ENCODE measurements around the gene MARF1.
"Not testable (repeated sequence)": the region's sequence is repeated elsewhere in the genome, so short reads cannot be mapped to it uniquely, and the experiment has no call there.

The MARF1 gene

GRCh38 chr16:15621456-15621855 lies 21.5 kb downstream of the MARF1 start:
- no peak for DNase-seq

DNA sequence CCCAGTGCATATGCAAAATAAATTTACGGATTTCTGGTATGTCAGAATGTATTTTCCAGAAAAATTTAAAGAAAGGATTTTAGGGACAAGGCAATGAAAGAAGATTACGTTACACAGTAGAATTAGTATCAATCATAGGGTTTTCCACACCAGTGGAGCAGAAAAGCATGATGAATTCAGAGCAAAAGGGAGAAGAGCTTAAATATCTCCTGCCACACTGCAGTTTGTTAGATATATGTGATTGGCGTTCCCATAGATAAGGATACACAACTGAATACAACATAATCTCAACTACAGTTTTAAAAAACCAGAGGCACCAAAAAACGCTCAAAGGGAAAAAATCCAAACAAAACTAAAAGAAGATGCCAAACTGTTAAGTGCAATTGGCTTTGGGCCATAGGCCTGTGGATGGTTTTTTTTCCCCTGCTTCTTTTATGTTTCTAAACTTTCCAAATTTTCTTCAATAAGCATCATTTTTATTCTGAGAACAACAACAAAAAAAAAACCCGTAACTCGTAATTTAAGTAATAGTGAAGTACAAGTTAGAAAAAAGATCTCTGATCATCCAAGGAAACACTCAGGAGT lies 22.3 kb downstream of the MARF1 start:
- DNase-seq: no peak

- no peak for DNase-seq
Observed at GRCh38 chr16:15618392-15618791, 24.6 kb downstream of the MARF1 start.

DNA sequence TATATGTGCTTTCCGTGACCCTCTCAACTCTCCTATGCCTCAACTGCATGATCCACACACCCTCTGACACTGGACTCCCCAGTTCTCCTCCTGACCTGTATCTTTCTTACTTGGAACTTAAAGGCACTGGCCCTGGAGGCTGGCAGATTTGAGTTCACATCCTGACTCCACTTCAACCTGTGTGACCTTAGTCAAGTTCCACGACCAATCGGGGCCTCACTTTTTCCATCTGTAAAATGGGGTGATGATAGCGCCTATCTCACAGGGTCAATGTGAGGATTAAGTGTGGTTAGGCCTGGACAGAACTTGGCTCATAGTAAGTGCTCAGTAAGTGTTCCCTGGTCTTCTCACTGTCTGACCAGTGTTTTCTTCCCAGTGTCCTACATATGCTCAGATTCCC lies 25.1 kb downstream of the MARF1 start:
- no peak for DNase-seq

- DNase-seq: no peak
Observed at GRCh38 chr16:15616475-15617165, 26.3 kb downstream of the MARF1 start.

GRCh38 chr16:15616012-15616411 lies 26.9 kb downstream of the MARF1 start:
- no peak for DNase-seq

- DNase-seq: no peak
Observed at GRCh38 chr16:15613676-15614075, 29.3 kb downstream of the MARF1 start.

- no peak for DNase-seq
Observed at GRCh38 chr16:15611610-15612009, 31.3 kb downstream of the MARF1 start.

- peak in 1 of 14 donors; percentile 23 for DNase-seq
Observed at GRCh38 chr16:15610369-15610871, 32.5 kb downstream of the MARF1 start.

DNA sequence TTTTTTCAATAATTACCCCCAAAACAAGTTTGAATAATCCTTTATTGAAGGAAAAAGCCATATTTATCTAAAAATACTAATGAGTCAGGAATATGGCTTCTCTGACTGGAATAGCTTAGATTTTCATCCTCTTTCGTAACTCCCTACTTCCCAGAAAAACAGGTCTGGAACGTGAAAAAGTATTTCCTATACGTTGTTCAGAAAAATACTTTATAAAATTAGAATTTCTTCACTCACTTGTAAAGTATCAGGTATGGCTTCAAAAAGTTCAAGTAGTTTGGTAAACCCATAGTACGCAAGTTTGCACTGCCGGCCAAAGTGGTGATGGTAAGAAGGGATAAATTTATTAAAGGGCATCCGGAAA lies 33.7 kb downstream of the MARF1 start:
- DNase-seq: no peak

GRCh38 chr16:15608398-15609285 lies 34.3 kb downstream of the MARF1 start:
- DNase-seq: no peak

DNA sequence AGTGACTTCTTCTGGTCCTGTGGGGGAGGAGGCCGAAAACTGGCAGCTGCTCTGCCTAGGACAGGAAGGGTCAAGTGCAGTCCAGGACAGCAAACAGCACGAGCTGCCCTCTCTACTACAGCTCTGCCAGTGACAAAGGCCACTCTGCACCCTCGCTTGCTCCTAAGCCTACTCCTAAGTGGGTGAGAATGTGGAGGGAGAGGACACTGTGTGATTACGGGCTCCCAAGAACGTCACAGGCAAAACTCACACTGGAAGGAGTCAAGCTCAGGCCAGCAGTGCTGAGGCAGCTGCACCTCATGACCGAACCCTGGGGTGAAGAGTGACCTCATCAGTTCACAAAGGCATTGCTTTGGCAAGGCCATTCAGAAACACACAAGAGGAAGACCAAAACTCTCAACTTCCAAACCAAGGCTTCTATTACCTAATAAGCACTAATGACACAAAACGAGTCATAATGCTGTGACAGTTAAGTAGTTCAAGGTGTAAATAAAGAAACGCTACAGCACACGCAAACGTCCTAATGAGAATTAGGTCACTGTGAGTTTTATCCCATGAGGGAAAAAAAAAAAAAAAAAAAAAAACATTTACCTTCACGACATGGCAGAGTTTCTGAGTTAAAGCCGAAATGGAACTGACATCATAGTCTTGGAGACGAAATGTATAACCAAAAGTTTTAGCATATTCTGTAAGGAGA lies 35.1 kb downstream of the MARF1 start:
- peak in 7 of 14 donors; percentile 2 to 58 (median 21) for DNase-seq

DNA sequence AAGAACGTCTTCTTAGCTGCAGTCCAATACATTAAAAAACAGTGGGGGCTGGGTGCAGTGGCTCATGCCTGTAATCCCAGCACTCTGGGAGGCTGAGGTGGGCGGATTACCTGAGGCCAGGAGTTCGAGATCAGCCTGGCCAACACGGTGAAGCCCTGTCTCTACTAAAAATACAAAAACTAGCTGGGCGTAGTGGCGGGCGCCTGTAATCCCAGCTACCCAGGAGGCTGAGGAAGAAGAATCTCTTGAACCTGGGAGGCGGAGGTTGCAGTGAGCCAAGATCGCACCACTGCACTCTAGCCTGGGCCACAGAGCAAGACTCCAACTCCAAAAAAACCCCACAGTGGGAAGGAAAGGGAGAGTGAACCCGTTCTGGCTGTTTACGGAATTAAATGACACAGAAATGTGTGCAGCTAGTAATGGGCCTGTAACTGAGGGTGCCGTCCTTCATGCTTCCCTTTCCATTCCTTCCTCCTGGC lies 35.7 kb downstream of the MARF1 start:
- not testable (repeated sequence) for DNase-seq

DNA sequence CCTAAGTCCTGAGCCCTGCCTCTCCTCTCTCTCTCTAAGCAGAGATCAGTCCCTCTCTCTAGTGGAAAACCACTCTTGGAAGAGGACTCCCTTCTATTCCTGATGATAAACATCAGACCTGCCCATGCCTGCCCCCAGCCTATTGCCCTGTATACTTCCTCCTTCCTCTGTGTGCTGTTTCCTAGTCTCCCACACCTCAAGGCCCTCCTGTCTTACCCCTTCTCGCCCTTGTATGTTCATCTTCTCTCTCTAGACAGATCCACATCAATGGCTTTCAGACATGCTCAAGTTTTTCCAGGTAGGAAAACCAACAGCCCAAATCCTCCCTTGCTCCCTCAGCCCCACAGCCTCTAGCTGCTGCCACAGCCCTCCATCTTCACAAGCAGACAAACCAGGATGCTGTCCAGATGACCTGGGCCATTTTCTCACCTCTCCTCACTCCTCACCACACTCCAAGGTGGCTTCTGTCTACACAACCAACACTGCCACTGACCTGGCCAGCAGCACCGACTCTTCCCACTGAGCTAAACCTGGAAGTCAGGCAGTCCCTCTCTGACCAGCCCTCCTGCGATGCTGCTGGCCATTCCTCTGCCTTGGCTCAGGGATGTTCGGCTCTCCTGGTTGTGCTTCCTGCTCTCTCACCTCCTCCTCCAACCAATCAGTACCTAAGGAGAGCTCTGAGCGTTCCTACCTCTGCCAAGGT lies 36.3 kb downstream of the MARF1 start:
- DNase-seq: no peak

DNA sequence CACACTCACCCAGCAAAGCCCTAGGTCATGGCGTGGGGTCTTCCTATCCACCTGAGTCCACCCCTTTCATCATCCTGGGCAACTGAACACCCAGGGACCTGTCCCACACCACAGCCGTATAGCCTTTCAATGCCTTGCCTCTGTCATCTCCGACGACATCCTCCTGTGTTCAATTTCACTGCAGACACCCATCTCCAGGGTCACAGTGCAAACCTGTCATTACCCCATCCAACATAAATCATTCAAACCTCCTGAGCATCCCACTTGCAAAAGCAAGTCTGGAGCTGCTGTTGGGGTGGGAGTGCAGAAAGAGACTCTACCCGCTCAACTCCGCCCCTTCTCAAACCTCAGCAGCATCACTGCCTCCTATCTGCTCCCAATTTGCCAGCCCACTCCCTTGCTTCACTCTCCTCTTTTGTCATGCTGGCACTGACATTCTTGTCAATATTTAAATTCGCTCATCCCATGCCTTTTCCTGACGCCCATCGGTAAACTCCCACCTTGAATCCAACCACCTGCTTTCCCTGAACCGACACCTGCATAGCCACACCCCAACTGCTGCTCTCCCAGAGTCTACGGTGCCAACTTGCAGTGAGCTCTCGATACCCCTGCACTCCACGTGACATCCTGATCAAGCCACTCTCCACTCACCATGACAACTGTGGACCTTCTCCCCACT lies 37.0 kb downstream of the MARF1 start:
- no peak for DNase-seq

- DNase-seq: peak in 5 of 14 donors; percentile 4 to 30 (median 18)
Observed at GRCh38 chr16:15604460-15605440, 38.2 kb downstream of the MARF1 start.

DNA sequence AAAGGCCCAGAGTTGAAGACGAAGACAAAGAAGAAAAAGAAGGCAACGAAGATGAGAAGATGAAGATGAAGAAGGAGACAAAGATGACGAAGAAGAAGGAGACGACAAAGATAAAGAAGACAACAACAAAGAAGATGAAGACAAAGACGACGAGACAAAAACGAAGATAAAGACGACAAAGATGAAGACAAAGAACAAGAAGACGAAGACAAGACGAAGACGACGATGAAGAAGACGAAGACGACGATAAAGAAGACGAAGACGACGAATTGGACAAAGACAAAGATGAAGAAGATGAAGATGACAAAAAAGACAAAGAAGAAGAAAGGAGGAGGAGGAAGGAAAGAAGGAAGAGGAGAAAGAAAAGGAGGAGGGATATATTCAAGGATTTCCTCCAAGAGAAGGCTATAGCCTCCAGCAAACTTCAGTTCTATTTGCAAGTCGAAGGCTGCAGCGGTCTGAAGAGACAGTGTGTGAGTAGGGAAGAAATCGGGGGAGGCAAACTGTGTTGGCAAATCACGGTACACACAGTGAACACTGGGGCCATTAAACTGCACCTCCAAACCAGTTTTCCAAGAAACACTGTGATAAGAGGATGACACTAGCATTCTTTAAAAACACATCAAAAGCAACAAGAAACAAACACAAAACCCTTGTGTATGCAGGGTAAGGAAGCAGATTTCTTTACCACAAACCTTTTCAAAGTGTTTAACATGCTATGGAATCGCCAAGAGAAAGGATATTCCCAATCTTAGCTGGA lies 40.5 kb downstream of the MARF1 start:
- no peak for DNase-seq

GRCh38 chr16:15601212-15601879 lies 41.6 kb downstream of the MARF1 start:
- DNase-seq: no peak
